MM.1S (cell line): ENCODE data around the gene PCLAF.

ENCODE experiments used
- DNase-seq: peaks from one replicate; pipeline ENCODE4 v3.0.0-alpha.2; 2015
- H2AFZ ChIP-seq: fragments of 300-600 bp; sonication (generic); 2 replicates; pipeline ENCODE4 v1.6.0; 2016; ENCODE audit warnings: antibody characterized with exemption, low read length
- H3F3A ChIP-seq: fragments of 300-600 bp; sonication (generic); 2 replicates; pipeline ENCODE4 v1.6.1; 2016; ENCODE audit warnings: mild to moderate bottlenecking, antibody characterized with exemption, low read length, moderate library complexity, mixed read lengths; ENCODE audit not compliant: insufficient read depth
- H3K27ac ChIP-seq: fragments of 300-600 bp; sonication (generic); 2 replicates; pipeline ENCODE4 v1.5.1; 2016; ENCODE audit warnings: mild to moderate bottlenecking, low read length
- H3K27me3 ChIP-seq: fragments of 300-600 bp; sonication (generic); replicated peaks from 2 replicates; pipeline ENCODE4 v1.6.0; 2016; ENCODE audit warnings: low read length; ENCODE audit not compliant: insufficient read depth
- H3K36me3 ChIP-seq: fragments of 300-600 bp; sonication (generic); replicated peaks from 2 replicates; pipeline ENCODE4 v1.6.1; 2016; ENCODE audit warnings: mild to moderate bottlenecking, low read length, mixed read lengths; ENCODE audit not compliant: insufficient read depth
- H3K4me1 ChIP-seq: fragments of 300-600 bp; sonication (generic); 2 replicates; pipeline ENCODE4 v1.6.1; 2016; ENCODE audit warnings: low read length, mixed read lengths
- H3K4me2 ChIP-seq: fragments of 300-600 bp; sonication (generic); 2 replicates; pipeline ENCODE4 v1.6.0; 2016; ENCODE audit warnings: low read depth, low read length
- H3K4me3 ChIP-seq: fragments of 300-600 bp; sonication (generic); 2 replicates; pipeline ENCODE4 v1.5.1; 2016; ENCODE audit warnings: low read length, mixed read lengths
- H3K79me2 ChIP-seq: fragments of 300-600 bp; sonication (generic); 2 replicates; pipeline ENCODE4 v1.6.1; 2016; ENCODE audit warnings: mixed run types, low read length, mixed read lengths
- H3K9ac ChIP-seq: fragments of 300-600 bp; sonication (generic); 2 replicates; pipeline ENCODE4 v1.6.1; 2016; ENCODE audit warnings: low read length, mixed read lengths
- H3K9me2 ChIP-seq: fragments of 300-600 bp; sonication (generic); replicated peaks from 2 replicates; pipeline ENCODE4 v1.6.1; 2016; ENCODE audit warnings: mild to moderate bottlenecking, low read length, mixed read lengths; ENCODE audit not compliant: insufficient read depth
- H3K9me3 ChIP-seq: fragments of 300-600 bp; sonication (generic); replicated peaks from 2 replicates; pipeline ENCODE4 v1.6.1; 2016; ENCODE audit warnings: mild to moderate bottlenecking, low read length, mixed read lengths; ENCODE audit not compliant: insufficient read depth
- H4K20me1 ChIP-seq: fragments of 300-600 bp; sonication (generic); 2 replicates; pipeline ENCODE4 v1.6.1; 2016; ENCODE audit warnings: mild to moderate bottlenecking, low read length, moderate library complexity, mixed read lengths; ENCODE audit not compliant: insufficient read depth
- EZH2 ChIP-seq: fragments of 300-600 bp; sonication (generic); optimal IDR thresholded peaks from 2 replicates; pipeline ENCODE3; 2017; ENCODE audit warnings: low read depth, mild to moderate bottlenecking, antibody characterized with exemption, low read length, mixed read lengths
- EZH2phosphoT487 ChIP-seq: fragments of 300-600 bp; sonication (generic); IDR thresholded peaks from 2 replicates; pipeline ENCODE4 v1.6.1; 2018; ENCODE audit warnings: antibody characterized with exemption, low read length
- TF ChIP-seq, protein P1 (sequence below): fragments of 300-600 bp; sonication (generic); IDR thresholded peaks from 2 replicates; pipeline ENCODE4 v1.5.1; 2016; ENCODE audit warnings: antibody characterized with exemption, low read length, mixed read lengths

The PCLAF gene

DNA sequence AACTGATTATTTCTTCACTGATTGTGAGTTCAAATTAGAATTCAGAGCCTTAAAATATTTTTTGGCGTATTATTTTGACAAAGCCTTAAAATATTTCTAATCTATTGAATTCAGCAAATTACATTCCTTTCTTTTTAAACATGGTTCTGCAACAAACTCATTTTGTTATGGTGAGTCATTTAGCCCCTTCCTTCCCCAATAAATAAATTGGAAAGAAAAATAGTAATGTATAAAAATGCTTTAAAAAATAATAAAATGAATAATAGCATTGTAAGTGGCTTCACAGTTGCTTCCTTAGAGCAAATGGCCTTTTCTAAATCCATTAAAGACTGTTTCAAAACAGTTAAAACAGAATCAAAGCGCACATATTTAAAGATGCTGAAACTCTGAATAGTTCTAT lies 37.4 kb downstream of the PCLAF start:
- TF ChIP-seq, protein P1, sequence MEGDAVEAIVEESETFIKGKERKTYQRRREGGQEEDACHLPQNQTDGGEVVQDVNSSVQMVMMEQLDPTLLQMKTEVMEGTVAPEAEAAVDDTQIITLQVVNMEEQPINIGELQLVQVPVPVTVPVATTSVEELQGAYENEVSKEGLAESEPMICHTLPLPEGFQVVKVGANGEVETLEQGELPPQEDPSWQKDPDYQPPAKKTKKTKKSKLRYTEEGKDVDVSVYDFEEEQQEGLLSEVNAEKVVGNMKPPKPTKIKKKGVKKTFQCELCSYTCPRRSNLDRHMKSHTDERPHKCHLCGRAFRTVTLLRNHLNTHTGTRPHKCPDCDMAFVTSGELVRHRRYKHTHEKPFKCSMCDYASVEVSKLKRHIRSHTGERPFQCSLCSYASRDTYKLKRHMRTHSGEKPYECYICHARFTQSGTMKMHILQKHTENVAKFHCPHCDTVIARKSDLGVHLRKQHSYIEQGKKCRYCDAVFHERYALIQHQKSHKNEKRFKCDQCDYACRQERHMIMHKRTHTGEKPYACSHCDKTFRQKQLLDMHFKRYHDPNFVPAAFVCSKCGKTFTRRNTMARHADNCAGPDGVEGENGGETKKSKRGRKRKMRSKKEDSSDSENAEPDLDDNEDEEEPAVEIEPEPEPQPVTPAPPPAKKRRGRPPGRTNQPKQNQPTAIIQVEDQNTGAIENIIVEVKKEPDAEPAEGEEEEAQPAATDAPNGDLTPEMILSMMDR: no peak
- TF ChIP-seq EZH2: no peak
- TF ChIP-seq EZH2phosphoT487: no peak
- Histone ChIP-seq H3K36me3 (no peaks in the 10 kb centered on the region), H3K4me1 (no peaks in the 10 kb centered on the region), H2AFZ (no peak overlapping the region), H3K79me2 (peaks cover 12% of the 10 kb centered on the region; the same call in 1 of the 2 replicates), H4K20me1 (no peaks in the 10 kb centered on the region), H3K27me3 (no peaks in the 10 kb centered on the region), H3K4me2 (no peak overlapping the region), H3K9me3 (no peaks in the 10 kb centered on the region), H3F3A (no peaks in the 10 kb centered on the region), H3K9me2 (no peaks in the 10 kb centered on the region), H3K9ac (no peak overlapping the region), H3K27ac (no peak overlapping the region), H3K4me3 (no peak overlapping the region)
- no peak for DNase-seq

DNA sequence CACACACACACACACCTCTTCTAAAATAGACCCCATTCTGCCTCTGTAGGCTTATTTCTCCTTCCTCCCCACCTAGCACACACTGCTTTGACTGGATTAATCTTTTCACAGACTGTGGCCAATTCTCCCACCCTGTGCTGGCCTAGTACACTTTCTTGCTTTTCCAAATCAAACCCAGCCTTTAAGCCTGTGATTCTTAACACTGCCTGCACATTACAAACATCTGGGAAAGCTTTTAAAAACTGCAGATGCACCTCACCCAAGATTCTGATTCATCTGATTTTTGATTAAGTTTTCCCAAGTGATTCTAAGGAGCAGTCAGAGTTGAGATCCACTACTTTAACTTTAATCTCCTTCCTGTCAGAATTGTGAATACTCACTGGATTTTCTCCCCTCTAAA lies 38.0 kb downstream of the PCLAF start:
- Histone ChIP-seq H2AFZ (no peak overlapping the region), H3K9me2 (no peaks in the 10 kb centered on the region), H3K4me1 (no peaks in the 10 kb centered on the region), H3K79me2 (peaks cover 12% of the 10 kb centered on the region; the same call in 1 of the 2 replicates), H3F3A (no peaks in the 10 kb centered on the region), H3K4me3 (no peak overlapping the region), H3K36me3 (no peaks in the 10 kb centered on the region), H3K27ac (no peak overlapping the region), H3K27me3 (no peaks in the 10 kb centered on the region), H4K20me1 (no peaks in the 10 kb centered on the region), H3K9ac (no peak overlapping the region), H3K4me2 (no peak overlapping the region), H3K9me3 (no peaks in the 10 kb centered on the region)
- TF ChIP-seq EZH2phosphoT487 (no peak), EZH2 (no peak)
- TF ChIP-seq, protein P1: no peak
- no peak for DNase-seq

DNA sequence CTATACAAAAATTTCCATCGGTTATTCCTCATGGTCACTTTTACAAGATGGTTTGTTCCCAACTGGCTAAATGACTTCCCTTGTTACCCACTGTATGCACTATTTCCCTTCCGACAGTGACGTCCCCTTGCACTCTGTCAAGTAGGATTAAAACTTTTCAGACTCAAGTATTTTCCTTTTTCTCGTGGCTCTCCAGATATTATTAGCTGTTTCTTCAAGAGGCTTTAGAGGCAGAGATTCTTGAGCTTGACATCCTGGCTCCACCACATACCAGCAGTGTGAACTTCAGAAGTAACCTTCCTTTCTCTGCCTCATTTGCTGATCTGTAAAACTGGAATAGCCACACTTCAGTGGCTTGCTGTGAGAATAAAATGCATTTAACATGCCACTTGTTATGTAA lies 39.3 kb downstream of the PCLAF start:
- Histone ChIP-seq H3K79me2 (peaks cover 12% of the 10 kb centered on the region; the same call in 1 of the 2 replicates), H3K27me3 (no peaks in the 10 kb centered on the region), H3F3A (no peaks in the 10 kb centered on the region), H3K9me2 (no peaks in the 10 kb centered on the region), H3K4me2 (no peak overlapping the region), H3K9ac (no peak overlapping the region), H4K20me1 (no peaks in the 10 kb centered on the region), H3K4me3 (no peak overlapping the region), H3K36me3 (no peaks in the 10 kb centered on the region), H3K9me3 (no peaks in the 10 kb centered on the region), H2AFZ (no peak overlapping the region), H3K27ac (no peak overlapping the region), H3K4me1 (no peaks in the 10 kb centered on the region)
- no peak for DNase-seq
- TF ChIP-seq EZH2phosphoT487 (no peak), EZH2 (no peak)
- TF ChIP-seq, protein P1: no peak
